A549 (cell line): ENCODE data around the gene LSG1. TPM values are rescaled to one million over a fixed set of nuclear protein-coding genes. Genes with fewer than 3 reads are reported as not detected.

Experiments used
- ATAC-seq, 2 experiments: fragments of 200-7000 bp in 1 of 2; fragments of >200 bp in 1 of 2; cut with Nextera tagmentation in 1 of 2; cut with Tn5 transposase in 1 of 2; 3 replicates each; pipeline versions ENCODE4 v1.8.0 to v1.9.1; 2018 to 2020; ENCODE audit warnings: mild to moderate bottlenecking in 1 of 2, moderate library complexity in 1 of 2
- CTCF ChIA-PET: fragments of 300-600 bp; sonication (Branson Sonifier 250); formaldehyde crosslinking; extraction: SDS; loops from one replicate; lab custom pipeline; 2021; ENCODE audit warnings: antibody characterized with exemption, inconsistent platforms; lab: Yijun Ruan, JAX
- POLR2A ChIA-PET: fragments of 350-600 bp; formaldehyde crosslinking; extraction: SDS; loops from one replicate; lab custom pipeline; 2021; ENCODE audit warnings: antibody characterized with exemption, inconsistent platforms; lab: Yijun Ruan, JAX
- DNase-seq, 2 experiments: peaks; one replicate each; pipeline versions ENCODE4 v3.0.0 to v3.0.0-alpha.2; 2011 to 2016; ENCODE audit warnings: low read depth in 1 of 2, low spot score in 1 of 2
- FAIRE-seq: peaks from 2 replicates; lab custom pipeline; 2011; peaks lifted over from hg19 to GRCh38; lab: Jason Lieb, UNC
- H3K27ac ChIP-seq, 2 experiments: fragments of >200 bp; sonication (Bioruptor Twin); formaldehyde crosslinking; 3 replicates each; pipeline ENCODE4 v1.5.1; 2016 to 2017
- H3K4me1 ChIP-seq: fragments of >200 bp; sonication (Bioruptor Twin); formaldehyde crosslinking; 3 replicates; pipeline ENCODE4 v1.6.1; 2016
- H3K4me2 ChIP-seq: fragments of >200 bp; sonication (Bioruptor Twin); formaldehyde crosslinking; 3 replicates; pipeline ENCODE4 v1.6.1; 2016
- H3K4me3 ChIP-seq: fragments of >200 bp; sonication (Bioruptor Twin); formaldehyde crosslinking; 3 replicates; pipeline ENCODE4 v1.5.1; 2016
- H3K9me3 ChIP-seq: fragments of >200 bp; sonication (Bioruptor Twin); formaldehyde crosslinking; 3 replicates; pipeline ENCODE4 v1.6.1; 2016
- ESRRA ChIP-seq: fragments of 150-350 bp; IDR thresholded peaks from 2 replicates; pipeline ENCODE4 v1.6.1; 2014; ENCODE audit warnings: mild to moderate bottlenecking, low read length, borderline replicate concordance
- FOSL2 ChIP-seq, 2 experiments: fragments of 450-650 bp in 1 of 2; fragments of >200 bp in 1 of 2; sonication (Bioruptor Twin) in 1 of 2; formaldehyde crosslinking; IDR thresholded peaks; 2 replicates each; pipeline versions ENCODE4 v1.5.0 to v1.6.1; 2016 to 2020; ENCODE audit warnings: mild to moderate bottlenecking in 1 of 2, moderate library complexity in 1 of 2
- FOXS1 ChIP-seq: fragments of 250-450 bp; sonication (Bioruptor Pico); IDR thresholded peaks from 2 replicates; pipeline ENCODE4 v1.5.0; 2020; ENCODE audit warnings: mild to moderate bottlenecking, moderate library complexity
- GATA3 ChIP-seq: IDR thresholded peaks from 2 replicates; pipeline ENCODE4 v1.6.1; 2012; ENCODE audit warnings: borderline replicate concordance
- HEYL ChIP-seq: fragments of 250-450 bp; sonication (Bioruptor Pico); IDR thresholded peaks from 2 replicates; pipeline ENCODE4 v1.8.0; 2021; ENCODE audit warnings: mild to moderate bottlenecking, moderate library complexity
- HOXA7 ChIP-seq: fragments of 250-450 bp; sonication (Bioruptor Pico); IDR thresholded peaks from 2 replicates; pipeline ENCODE4 v1.5.0; 2020; ENCODE audit warnings: mild to moderate bottlenecking, moderate library complexity
- HOXB13 ChIP-seq: fragments of 250-450 bp; sonication (Bioruptor Pico); IDR thresholded peaks from 2 replicates; pipeline ENCODE4 v1.5.0; 2020; ENCODE audit warnings: low read depth, mild to moderate bottlenecking, moderate library complexity
- HOXB5 ChIP-seq: fragments of 250-450 bp; sonication (Bioruptor Pico); IDR thresholded peaks from 2 replicates; pipeline ENCODE4 v1.5.0; 2020; ENCODE audit warnings: mild to moderate bottlenecking, moderate library complexity
- MAFK ChIP-seq: fragments of 450-650 bp; IDR thresholded peaks from 2 replicates; pipeline ENCODE4 v1.6.1; 2014; ENCODE audit not compliant: partially characterized antibody
- MYC ChIP-seq: IDR thresholded peaks from 2 replicates; pipeline ENCODE4 v1.6.1; 2012; ENCODE audit warnings: mild to moderate bottlenecking, inconsistent platforms, low read length, improper control_type of control experiment, borderline replicate concordance
- NR3C1 ChIP-seq: fragments of >200 bp; sonication (Bioruptor Twin); formaldehyde crosslinking; IDR thresholded peaks from 3 replicates; pipeline ENCODE4 v1.6.1; 2017
- POLR2A ChIP-seq: IDR thresholded peaks from 2 replicates; pipeline ENCODE4 v1.6.1; 2012; ENCODE audit warnings: mild to moderate bottlenecking, low read length
- POLR2AphosphoS2 ChIP-seq: conservative IDR thresholded peaks from 2 replicates; pipeline ENCODE4 v1.6.1; 2012; ENCODE audit warnings: low read length, improper control_type of control experiment, inconsistent platforms
- RAD21 ChIP-seq, 2 experiments: fragments of >200 bp in 1 of 2; sonication (Bioruptor Twin) in 1 of 2; formaldehyde crosslinking in 1 of 2; IDR thresholded peaks in 1 of 2; conservative IDR thresholded peaks in 1 of 2; 2 replicates in 1 of 2; 3 replicates in 1 of 2; pipeline ENCODE4 v1.6.1; 2012 to 2018; ENCODE audit warnings: inconsistent platforms in 1 of 2
- RARB ChIP-seq: fragments of 250-450 bp; sonication (Bioruptor Pico); IDR thresholded peaks from 2 replicates; pipeline ENCODE4 v1.8.0; 2021; ENCODE audit warnings: mild to moderate bottlenecking, moderate library complexity
- RCOR1 ChIP-seq: fragments of 150-350 bp; IDR thresholded peaks from 2 replicates; pipeline ENCODE4 v1.6.1; 2014; ENCODE audit warnings: antibody characterized with exemption, low read length, low read depth
- SREBF2 ChIP-seq: fragments of 450-650 bp; IDR thresholded peaks from 2 replicates; pipeline ENCODE4 v1.6.1; 2014; ENCODE audit warnings: mild to moderate bottlenecking, moderate library complexity
- TP53 ChIP-seq: fragments of 250-450 bp; sonication (Bioruptor Pico); IDR thresholded peaks from 2 replicates; pipeline ENCODE4 v1.5.0; 2021; ENCODE audit warnings: mild to moderate bottlenecking, moderate library complexity
- ZFP36 ChIP-seq: fragments of 450-650 bp; IDR thresholded peaks from 2 replicates; pipeline ENCODE4 v1.6.1; 2014; ENCODE audit warnings: borderline replicate concordance; ENCODE audit not compliant: partially characterized antibody
- WGBS: methylation state at CpG from one replicate; pipeline ENCODE4 v1.1.6; 2017; ENCODE audit errors: missing lambda C conversion rate; 5-methylcytosine and 5-hydroxymethylcytosine counted together
- polyA plus RNA-seq, 4 experiments: library from polyadenylated mRNA; depleted of rRNA in 3 of 4; stranded (reverse); fragments of >200 nt; fragmentation: RNase III in 1 of 4; extraction: RNeasy Plus Mini Kit Qiagen cat#74134 plus additional on column Dnase treatment in 1 of 4; gene quantifications; 2 replicates in 3 of 4; 3 replicates in 1 of 4; pipeline ENCODE4 v1.2.3, GENCODE V29; 2011 to 2017
- TF ChIP-seq, protein P1 (sequence below): fragments of 250-450 bp; sonication (Bioruptor Pico); IDR thresholded peaks from 2 replicates; pipeline ENCODE4 v1.5.0; 2021; ENCODE audit warnings: mild to moderate bottlenecking, moderate library complexity, borderline replicate concordance
- TF ChIP-seq, protein P2 (sequence below): IDR thresholded peaks from 2 replicates; pipeline ENCODE4 v1.6.1; 2012
- TF ChIP-seq, protein P3 (sequence below): fragments of 450-650 bp; IDR thresholded peaks from 2 replicates; pipeline ENCODE4 v1.6.1; 2014; ENCODE audit warnings: antibody characterized with exemption
- TF ChIP-seq, protein P4 (sequence below): fragments of >200 bp; sonication (Bioruptor Twin); formaldehyde crosslinking; IDR thresholded peaks from 2 replicates; pipeline ENCODE4 v1.6.1; 2016

Gene LSG1
- polyA plus RNA-seq, 2 of the 4 experiments (the other 2 are of a cell fraction): 37.4 to 70.3 TPM

DNA sequence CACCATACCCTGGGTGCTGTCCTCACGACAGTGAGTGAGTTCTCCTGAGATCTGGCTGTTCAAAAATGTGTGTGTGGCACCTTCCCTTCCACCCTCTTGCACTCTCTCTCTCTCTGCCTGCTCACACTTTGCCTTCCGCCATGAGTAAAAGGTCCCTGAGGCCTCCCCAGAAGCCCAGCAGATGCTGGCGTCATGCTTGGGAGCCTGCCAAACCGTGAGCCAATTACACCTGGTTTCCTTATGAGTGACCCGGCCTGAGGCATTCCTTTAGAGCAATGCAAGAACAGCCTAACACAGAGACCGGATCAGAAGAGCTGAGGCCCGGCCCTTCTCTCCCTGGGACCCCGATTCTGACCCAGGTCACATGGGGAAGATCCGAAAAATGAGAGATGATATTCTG is 54.2 kb downstream of the LSG1 start (continued):
- TF ChIP-seq RAD21 (conservative IDR thresholded peaks at IDR 0.05 in 1 of 2, IDR thresholded peaks at IDR 0.05 in 1 of 2) (no peak), HOXA7 (CRISPR knock-in tag) (no peak)

DNA sequence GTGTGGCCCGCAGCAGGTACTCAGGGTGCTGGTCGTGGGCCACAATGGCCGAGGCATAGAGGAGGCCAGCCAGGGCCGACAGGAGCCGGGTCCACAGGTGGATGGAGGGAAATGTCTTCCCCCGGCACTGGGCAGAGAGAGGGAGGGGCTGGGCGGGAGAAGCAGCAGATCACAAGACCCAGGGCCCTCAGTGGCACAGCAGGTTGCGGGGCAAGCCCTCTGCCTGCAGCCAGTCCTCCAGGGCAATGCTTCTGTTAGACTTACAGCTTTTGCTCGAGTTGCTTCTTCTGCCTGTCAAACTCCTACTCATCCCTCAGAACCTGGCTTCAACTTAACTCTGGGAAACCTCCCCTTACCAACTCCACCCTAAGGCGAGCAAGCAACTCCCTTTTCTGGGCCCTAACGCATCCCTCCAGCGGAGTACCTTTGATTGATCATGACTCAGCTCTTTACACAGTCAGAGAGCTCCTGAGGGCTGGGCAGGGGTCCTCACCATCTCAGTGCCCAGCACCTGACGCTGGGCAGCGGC is 54.8 kb downstream of the LSG1 start:
- no peak for FAIRE-seq
- Histone ChIP-seq H3K9me3 (no peaks in the 10 kb centered on the region), H3K4me3 (no peak overlapping the region), H3K4me1 (no peaks in the 10 kb centered on the region), H3K27ac (peak overlapping the region in 1 of 2 experiments; percentile 46; a peak in 2 of 6 replicates)
- 90% methylated on average over 11 of the region's 14 CpGs for WGBS
- POLR2A ChIA-PET: no interaction called here
- ATAC-seq: no peak
- no peak for DNase-seq
- TF ChIP-seq MAFK (peak; percentile 47), RARB (CRISPR knock-in tag) (no peak)
- TF ChIP-seq, all 56 proteins: peak for 1
- H3K4me2 ChIP-seq: no peak overlapping the region
- CTCF ChIA-PET: no interaction called here

DNA sequence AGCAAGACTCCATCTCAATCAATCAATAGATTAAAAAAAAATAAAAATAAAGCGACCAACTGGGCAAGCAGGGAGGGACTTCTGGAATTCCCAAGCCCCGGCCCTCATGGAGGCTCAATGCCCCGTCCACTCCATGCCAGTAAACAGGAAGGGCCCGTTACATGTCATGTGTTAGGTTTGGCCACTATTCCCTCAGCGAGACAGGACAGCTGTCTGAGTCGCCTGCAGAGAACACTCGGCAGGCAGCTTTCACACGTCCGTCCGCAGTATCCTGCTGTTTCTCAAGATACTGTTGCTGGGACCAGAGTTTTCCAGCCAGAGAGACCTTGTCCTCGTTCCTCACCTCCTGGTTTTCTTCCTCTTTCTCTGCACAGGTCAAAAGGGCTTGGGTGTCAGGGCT is 56.8 kb downstream of the LSG1 start:
- FAIRE-seq (no peak), DNase-seq (no peak), ATAC-seq (0 out of 6 replicates have a peak, but pooled peaks of 1 of the 2 experiments have one; percentile 13)
- H3K4me1 ChIP-seq: no peaks in the 10 kb centered on the region
- TF ChIP-seq GATA3 (no peak), FOSL2 (IDR thresholded peaks at IDR 0.05) (no peak), FOSL2 (CRISPR knock-in tag; IDR thresholded peaks at IDR 0.05) (no peak), HOXB5 (CRISPR knock-in tag) (no peak), POLR2A (no peak), RARB (CRISPR knock-in tag) (no peak), ESRRA (no peak)
- TF ChIP-seq, protein P1, sequence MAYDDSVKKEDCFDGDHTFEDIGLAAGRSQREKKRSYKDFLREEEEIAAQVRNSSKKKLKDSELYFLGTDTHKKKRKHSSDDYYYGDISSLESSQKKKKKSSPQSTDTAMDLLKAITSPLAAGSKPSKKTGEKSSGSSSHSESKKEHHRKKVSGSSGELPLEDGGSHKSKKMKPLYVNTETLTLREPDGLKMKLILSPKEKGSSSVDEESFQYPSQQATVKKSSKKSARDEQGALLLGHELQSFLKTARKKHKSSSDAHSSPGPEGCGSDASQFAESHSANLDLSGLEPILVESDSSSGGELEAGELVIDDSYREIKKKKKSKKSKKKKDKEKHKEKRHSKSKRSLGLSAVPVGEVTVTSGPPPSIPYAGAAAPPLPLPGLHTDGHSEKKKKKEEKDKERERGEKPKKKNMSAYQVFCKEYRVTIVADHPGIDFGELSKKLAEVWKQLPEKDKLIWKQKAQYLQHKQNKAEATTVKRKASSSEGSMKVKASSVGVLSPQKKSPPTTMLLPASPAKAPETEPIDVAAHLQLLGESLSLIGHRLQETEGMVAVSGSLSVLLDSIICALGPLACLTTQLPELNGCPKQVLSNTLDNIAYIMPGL (CRISPR knock-in tag): no peak
- TF ChIP-seq, protein P2, sequence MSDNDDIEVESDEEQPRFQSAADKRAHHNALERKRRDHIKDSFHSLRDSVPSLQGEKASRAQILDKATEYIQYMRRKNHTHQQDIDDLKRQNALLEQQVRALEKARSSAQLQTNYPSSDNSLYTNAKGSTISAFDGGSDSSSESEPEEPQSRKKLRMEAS: no peak
- no peak overlapping the region for H3K27ac ChIP-seq
- H3K9me3 ChIP-seq: no peaks in the 10 kb centered on the region
- CTCF ChIA-PET: interaction anchor here (1.0 to 2.7 kb wide), 2 partner anchors 10 to 26 kb away, joined by 4 to 10 read pairs; no protein-coding TSS in a partner anchor
- H3K4me3 ChIP-seq: no peak overlapping the region
- POLR2A ChIA-PET: no interaction called here
- no peak overlapping the region for H3K4me2 ChIP-seq
- 93% methylated on average over 11 of the region's 11 CpGs for WGBS

DNA sequence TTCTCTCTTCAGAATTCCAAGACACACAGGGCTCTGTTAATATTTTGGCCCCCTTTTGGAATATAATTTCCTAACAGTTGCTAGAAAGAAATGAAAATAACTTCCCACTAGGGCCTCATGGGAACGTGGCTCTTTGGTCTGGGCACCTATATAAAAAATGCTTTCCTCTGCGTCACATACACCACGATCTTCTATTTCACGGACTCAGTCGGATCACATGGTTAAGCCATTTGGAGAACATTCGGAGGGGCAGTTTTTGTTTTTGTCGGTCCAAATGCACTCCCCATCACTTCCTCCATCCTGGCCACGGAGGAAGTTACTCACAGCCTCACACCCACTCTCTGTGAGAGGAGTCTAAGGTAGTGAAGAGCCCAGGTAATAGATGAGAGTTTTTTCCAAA is 59.8 kb downstream of the LSG1 start:
- Histone ChIP-seq H3K9me3 (no peaks in the 10 kb centered on the region), H3K27ac (no peak overlapping the region), H3K4me3 (no peak overlapping the region), H3K4me1 (no peaks in the 10 kb centered on the region), H3K4me2 (no peak overlapping the region)
- ATAC-seq: no peak
- WGBS: 89% methylated on average over 8 of the region's 8 CpGs
- no peak for FAIRE-seq
- DNase-seq: no peak
- ChIA-PET CTCF (interaction anchor here (1.0 kb wide), 1 partner anchor 21 kb away, joined by 3 read pairs; the partner anchor contains the start of gene TMEM44), POLR2A (no interaction called here)
- TF ChIP-seq HOXB5 (CRISPR knock-in tag): no peak
- no peak for TF ChIP-seq NR3C1
- no peak for TF ChIP-seq ZFP36
- no peak for TF ChIP-seq HEYL (CRISPR knock-in tag)
- TF ChIP-seq, protein P3, sequence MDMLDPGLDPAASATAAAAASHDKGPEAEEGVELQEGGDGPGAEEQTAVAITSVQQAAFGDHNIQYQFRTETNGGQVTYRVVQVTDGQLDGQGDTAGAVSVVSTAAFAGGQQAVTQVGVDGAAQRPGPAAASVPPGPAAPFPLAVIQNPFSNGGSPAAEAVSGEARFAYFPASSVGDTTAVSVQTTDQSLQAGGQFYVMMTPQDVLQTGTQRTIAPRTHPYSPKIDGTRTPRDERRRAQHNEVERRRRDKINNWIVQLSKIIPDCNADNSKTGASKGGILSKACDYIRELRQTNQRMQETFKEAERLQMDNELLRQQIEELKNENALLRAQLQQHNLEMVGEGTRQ: no peak
- TF ChIP-seq, protein P4, sequence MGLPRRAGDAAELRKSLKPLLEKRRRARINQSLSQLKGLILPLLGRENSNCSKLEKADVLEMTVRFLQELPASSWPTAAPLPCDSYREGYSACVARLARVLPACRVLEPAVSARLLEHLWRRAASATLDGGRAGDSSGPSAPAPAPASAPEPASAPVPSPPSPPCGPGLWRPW: no peak
- TF ChIP-seq HOXB13 (CRISPR knock-in tag): no peak
- TF ChIP-seq FOXS1 (CRISPR knock-in tag): no peak
- no peak for TF ChIP-seq SREBF2
- no peak for TF ChIP-seq POLR2AphosphoS2
- no peak for TF ChIP-seq FOSL2 (IDR thresholded peaks at IDR 0.05)
- TF ChIP-seq FOSL2 (CRISPR knock-in tag; IDR thresholded peaks at IDR 0.05): no peak
- no peak for TF ChIP-seq MYC
- TF ChIP-seq TP53 (CRISPR knock-in tag): no peak
- no peak for TF ChIP-seq RCOR1
